BLaER1 (cell line): ENCODE data around the gene SALL1.

Experiments used
- H3K27ac ChIP-seq: shearing (Covaris generic); formaldehyde crosslinking; 2 replicates; pipeline ENCODE4 v1.8.1; 2022
- H3K27me3 ChIP-seq: shearing (Covaris generic); formaldehyde crosslinking; 2 replicates; pipeline ENCODE4 v1.8.1; 2022
- H3K36me3 ChIP-seq: shearing (Covaris generic); formaldehyde crosslinking; 2 replicates; pipeline ENCODE4 v1.8.1; 2022
- H3K4me1 ChIP-seq: shearing (Covaris generic); formaldehyde crosslinking; 2 replicates; pipeline ENCODE4 v1.8.1; 2022
- H3K4me2 ChIP-seq: shearing (Covaris generic); formaldehyde crosslinking; 2 replicates; pipeline ENCODE4 v1.8.1; 2022
- H3K4me3 ChIP-seq: shearing (Covaris generic); formaldehyde crosslinking; 2 replicates; pipeline ENCODE4 v1.8.1; 2022
- H3K9ac ChIP-seq: shearing (Covaris generic); formaldehyde crosslinking; 2 replicates; pipeline ENCODE4 v1.8.1; 2022
- H3K9me3 ChIP-seq: shearing (Covaris generic); formaldehyde crosslinking; 2 replicates; pipeline ENCODE4 v1.8.1; 2022
- H4K20me1 ChIP-seq: shearing (Covaris generic); formaldehyde crosslinking; 2 replicates; pipeline ENCODE4 v1.8.1; 2022
- Cebpa-rat ChIP-seq: shearing (Covaris generic); IDR thresholded peaks from 2 replicates; pipeline ENCODE4 v1.8.1; 2022

Gene SALL1

DNA sequence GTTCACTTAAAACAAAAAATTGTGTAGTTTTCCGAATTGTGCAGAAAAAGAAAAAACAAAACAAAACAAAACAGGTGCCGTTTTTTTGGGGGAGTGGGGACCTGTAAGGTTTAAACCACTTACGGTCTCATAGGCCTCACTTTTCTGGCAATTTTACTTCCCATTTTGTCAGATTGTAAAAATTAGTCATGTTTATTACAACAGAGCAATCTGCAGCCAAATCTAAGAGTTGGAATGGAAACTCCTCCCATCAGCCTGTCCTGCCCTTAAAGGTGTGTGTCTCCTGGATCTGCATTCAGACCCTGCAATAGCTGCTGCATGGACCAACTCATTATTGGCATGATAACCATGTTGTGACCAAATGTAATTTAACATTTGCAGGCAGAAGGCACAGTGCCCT lies 8.2 kb upstream of the SALL1 start:
- H4K20me1 ChIP-seq: peaks cover 27% of the 10 kb centered on the region; the same call in 1 of the 2 replicates
- H3K4me2 ChIP-seq: no peak overlapping the region
- no peak overlapping the region for H3K9ac ChIP-seq
- peaks cover 18% of the 10 kb centered on the region for H3K9me3 ChIP-seq
- H3K4me3 ChIP-seq: no peak overlapping the region
- no peaks in the 10 kb centered on the region for H3K36me3 ChIP-seq
- no peak for TF ChIP-seq Cebpa-rat
- H3K27ac ChIP-seq: no peak overlapping the region
- H3K4me1 ChIP-seq: peaks cover 18% of the 10 kb centered on the region
- H3K27me3 ChIP-seq: peaks cover 42% of the 10 kb centered on the region

DNA sequence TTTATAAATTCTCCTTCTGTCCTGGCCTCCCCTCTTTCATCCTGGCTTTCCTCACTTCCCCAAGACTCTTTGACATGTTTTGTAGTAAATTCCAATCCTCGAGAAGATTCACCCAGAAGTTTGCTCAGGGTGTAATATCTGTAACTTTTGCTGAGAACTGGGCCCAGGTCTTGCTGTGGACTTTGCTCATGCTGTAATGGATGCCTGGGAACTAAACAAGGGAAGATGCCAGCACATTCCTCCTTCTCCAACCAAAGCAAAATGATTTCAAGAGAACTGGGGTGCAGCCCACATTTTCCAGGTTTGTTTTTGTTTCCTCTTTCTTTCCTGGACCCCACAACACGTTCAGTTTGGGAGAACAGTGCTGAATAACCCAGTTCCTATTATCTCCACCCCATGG lies 6.6 kb upstream of the SALL1 start:
- peaks cover 27% of the 10 kb centered on the region; the same call in 1 of the 2 replicates for H4K20me1 ChIP-seq
- no peak for TF ChIP-seq Cebpa-rat
- no peak overlapping the region for H3K4me2 ChIP-seq
- no peaks in the 10 kb centered on the region for H3K36me3 ChIP-seq
- H3K27ac ChIP-seq: no peak overlapping the region
- peaks cover 58% of the 10 kb centered on the region for H3K27me3 ChIP-seq
- peaks cover 34% of the 10 kb centered on the region for H3K9me3 ChIP-seq
- H3K4me3 ChIP-seq: no peak overlapping the region
- H3K4me1 ChIP-seq: peaks cover 18% of the 10 kb centered on the region
- no peak overlapping the region for H3K9ac ChIP-seq

DNA sequence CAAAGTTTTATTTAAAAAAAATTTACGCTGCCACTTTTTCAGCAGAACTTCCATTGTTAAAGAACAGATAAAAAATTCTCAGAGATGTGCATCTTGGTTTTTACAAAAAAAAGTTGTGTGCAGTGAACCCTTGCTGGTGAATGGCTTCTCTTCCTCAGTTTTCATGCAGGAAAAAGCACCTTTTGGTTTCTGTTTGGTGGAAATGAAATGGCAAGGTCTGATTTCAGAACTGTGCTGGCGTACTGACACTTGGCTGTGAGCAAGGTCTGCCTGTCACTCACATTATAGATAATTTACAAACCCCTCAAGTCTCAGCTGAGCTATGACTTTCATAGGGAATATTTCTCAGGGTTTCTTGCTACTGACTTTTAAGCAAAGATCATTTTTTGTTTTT lies 5.7 kb upstream of the SALL1 start:
- peaks cover 34% of the 10 kb centered on the region for H3K9me3 ChIP-seq
- no peak overlapping the region for H3K27ac ChIP-seq
- H3K27me3 ChIP-seq: peaks cover 67% of the 10 kb centered on the region
- H3K36me3 ChIP-seq: no peaks in the 10 kb centered on the region
- peaks cover 15% of the 10 kb centered on the region for H3K4me1 ChIP-seq
- TF ChIP-seq Cebpa-rat: no peak
- H4K20me1 ChIP-seq: peaks cover 27% of the 10 kb centered on the region; the same call in 1 of the 2 replicates
- H3K4me2 ChIP-seq: no peak overlapping the region
- no peak overlapping the region for H3K4me3 ChIP-seq
- H3K9ac ChIP-seq: no peak overlapping the region

DNA sequence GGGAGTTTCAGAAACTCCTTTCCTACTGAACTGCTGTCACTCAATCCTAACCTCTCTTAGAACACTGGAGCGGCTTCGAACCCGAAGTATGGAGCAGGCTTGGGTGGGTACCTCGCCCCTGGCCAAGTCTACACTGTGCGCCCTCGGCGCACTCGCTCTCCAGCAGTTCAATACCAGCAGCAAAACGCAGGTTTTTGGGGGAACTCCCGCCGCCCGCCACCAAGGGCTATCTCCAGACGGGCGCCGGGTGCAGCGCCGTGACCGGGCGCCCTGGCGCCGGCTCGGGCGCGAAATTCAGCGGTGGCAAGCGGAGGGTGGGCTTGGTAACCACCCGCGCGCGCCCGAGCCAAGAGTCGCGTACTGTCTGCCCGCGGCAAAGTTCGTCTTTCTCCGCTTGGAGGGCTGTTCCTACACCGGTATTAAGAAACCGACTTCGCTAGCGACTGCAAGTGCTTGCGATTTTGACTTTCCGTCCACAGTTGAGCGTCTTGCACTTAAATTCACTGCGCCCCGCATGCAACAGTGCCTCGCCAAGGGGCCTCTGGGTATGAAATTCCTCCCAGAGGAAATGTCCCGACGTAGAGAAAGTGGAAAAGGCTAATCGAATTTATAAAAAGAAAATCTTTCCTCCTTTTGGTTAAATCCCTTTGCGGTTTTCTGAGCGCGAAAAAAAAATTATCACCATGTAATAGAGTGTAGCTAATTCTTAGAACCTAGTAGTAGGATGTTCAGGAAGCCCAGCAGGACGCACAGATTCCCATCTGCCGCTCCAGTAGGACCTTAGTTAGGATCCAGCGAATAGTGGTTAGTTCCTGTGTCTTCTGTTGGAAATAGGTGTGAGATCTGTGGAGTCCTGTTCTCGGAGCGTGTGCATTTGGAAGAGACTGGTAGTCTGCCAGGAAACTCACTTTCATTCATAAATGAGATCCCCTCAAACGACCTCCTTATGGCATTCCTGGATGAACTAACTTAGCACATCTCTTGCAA lies 5.0 kb upstream of the SALL1 start:
- TF ChIP-seq Cebpa-rat: no peak
- no peak overlapping the region for H3K27ac ChIP-seq
- no peak overlapping the region; the same call in 1 of the 2 replicates for H3K4me3 ChIP-seq
- peaks cover 10% of the 10 kb centered on the region; the same call in 1 of the 2 replicates for H3K4me1 ChIP-seq
- H3K36me3 ChIP-seq: no peaks in the 10 kb centered on the region
- H4K20me1 ChIP-seq: peaks cover 27% of the 10 kb centered on the region; the same call in 1 of the 2 replicates
- peaks cover 34% of the 10 kb centered on the region for H3K9me3 ChIP-seq
- no peak overlapping the region for H3K4me2 ChIP-seq
- peaks cover 74% of the 10 kb centered on the region for H3K27me3 ChIP-seq
- no peak overlapping the region for H3K9ac ChIP-seq

DNA sequence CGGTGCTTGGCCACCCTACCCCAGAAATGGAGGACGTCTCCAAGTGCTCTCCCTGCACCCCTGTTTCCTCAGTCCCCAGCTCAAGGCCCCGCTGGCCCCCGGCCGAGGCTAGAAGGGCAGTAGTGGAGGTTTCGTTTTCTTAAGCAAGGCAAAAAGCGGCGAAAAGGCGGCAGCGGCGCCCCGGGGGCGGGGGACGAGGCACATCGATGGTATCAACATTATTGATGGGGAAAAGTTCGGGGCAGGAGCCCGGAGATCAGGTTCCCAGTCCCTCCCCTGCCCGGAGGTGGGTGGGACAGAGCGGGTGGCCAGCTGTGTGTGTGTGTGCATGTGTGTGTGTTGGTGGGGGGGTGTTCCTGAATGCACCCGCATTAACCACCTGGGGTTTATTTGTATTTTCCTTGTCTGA lies 4.1 kb upstream of the SALL1 start:
- Histone ChIP-seq H3K4me2 (peak overlapping the region; percentile 37; the same call in 1 of the 2 replicates), H4K20me1 (peaks cover 36% of the 10 kb centered on the region), H3K9ac (no peak overlapping the region), H3K36me3 (no peaks in the 10 kb centered on the region), H3K9me3 (peaks cover 34% of the 10 kb centered on the region), H3K4me3 (peak overlapping the region; percentile 44), H3K27ac (no peak overlapping the region), H3K4me1 (peaks cover 19% of the 10 kb centered on the region), H3K27me3 (peaks cover 83% of the 10 kb centered on the region)
- TF ChIP-seq Cebpa-rat: no peak

DNA sequence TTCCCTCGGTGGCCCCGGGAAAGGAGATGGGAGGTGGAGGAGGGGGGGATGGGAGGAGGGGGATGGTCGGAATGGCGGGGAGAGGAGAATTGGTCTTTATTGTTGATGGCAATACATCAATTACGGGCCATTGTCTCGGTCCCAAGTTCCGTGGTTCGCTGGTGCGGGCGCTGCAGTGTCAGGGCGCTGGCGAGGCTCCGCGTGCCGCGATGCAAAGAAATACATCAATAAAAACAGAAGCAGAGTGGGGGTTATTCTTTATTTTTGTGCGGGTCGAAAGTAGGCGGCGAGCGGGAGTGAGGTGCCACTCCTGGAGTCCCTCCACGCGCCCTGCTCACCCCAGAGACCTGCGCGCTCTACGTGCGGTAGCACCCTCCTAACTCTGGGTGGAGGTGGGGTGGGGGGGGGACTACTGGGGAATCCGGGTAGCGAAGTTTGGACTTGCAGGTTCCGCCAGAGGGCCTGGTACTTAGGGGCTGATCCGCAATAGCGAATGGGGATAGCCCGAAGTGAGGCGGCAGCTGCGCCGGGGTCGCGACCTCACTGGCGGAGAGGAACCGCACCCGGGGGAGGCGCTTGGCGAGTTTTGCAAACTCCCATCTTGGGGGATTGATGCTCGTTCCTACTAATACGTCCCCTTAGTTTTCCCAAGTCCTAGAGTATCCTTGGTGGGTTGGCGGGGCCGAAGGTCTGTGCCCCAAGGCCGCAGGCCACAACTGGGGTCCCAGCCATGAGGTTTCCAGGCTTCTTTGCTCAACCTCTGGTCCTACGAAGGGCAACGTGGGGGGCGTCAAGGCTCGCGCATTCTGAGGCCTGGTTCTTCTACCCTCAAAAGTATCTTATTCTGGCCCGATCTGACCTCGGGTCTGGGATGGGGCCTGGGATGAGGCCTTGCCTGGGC lies 3.5 kb upstream of the SALL1 start:
- Histone ChIP-seq H3K27ac (no peak overlapping the region), H3K9me3 (peaks cover 34% of the 10 kb centered on the region), H4K20me1 (peaks cover 42% of the 10 kb centered on the region), H3K36me3 (no peaks in the 10 kb centered on the region), H3K9ac (no peak overlapping the region), H3K4me2 (peak overlapping the region; percentile 37; the same call in 1 of the 2 replicates), H3K27me3 (peaks cover 90% of the 10 kb centered on the region), H3K4me3 (peak overlapping the region; percentile 44), H3K4me1 (peaks cover 23% of the 10 kb centered on the region)
- TF ChIP-seq Cebpa-rat: no peak

DNA sequence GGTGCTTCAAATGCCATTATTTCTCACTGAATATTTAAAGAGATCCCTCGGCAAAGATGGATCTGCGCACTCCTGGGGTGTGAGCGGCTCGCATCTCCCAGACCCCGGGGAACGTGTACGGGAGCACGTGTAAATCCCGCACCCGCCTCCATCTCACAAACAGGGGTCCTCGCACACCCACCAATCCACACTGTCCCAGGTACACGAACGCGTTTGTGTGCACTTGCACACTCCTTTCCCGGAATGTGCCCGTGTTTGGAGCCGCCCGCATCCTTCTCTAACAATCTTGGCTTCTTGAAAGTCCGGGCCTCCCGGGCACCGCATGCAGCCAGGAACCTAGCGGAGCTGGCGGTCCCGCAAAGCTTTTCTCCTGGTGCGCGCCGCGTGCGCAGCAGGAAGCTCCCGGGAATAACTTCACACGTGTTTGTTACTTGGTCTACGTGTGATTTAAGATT lies 2.5 kb upstream of the SALL1 start:
- no peaks in the 10 kb centered on the region for H3K36me3 ChIP-seq
- H3K27ac ChIP-seq: no peak overlapping the region
- H3K27me3 ChIP-seq: peaks cover 99% of the 10 kb centered on the region
- no peak for TF ChIP-seq Cebpa-rat
- H3K4me2 ChIP-seq: no peak overlapping the region
- H3K9me3 ChIP-seq: peaks cover 34% of the 10 kb centered on the region
- H3K4me1 ChIP-seq: peaks cover 23% of the 10 kb centered on the region
- H4K20me1 ChIP-seq: peaks cover 50% of the 10 kb centered on the region
- no peak overlapping the region for H3K9ac ChIP-seq
- H3K4me3 ChIP-seq: peak overlapping the region; percentile 76; the same call in 1 of the 2 replicates

DNA sequence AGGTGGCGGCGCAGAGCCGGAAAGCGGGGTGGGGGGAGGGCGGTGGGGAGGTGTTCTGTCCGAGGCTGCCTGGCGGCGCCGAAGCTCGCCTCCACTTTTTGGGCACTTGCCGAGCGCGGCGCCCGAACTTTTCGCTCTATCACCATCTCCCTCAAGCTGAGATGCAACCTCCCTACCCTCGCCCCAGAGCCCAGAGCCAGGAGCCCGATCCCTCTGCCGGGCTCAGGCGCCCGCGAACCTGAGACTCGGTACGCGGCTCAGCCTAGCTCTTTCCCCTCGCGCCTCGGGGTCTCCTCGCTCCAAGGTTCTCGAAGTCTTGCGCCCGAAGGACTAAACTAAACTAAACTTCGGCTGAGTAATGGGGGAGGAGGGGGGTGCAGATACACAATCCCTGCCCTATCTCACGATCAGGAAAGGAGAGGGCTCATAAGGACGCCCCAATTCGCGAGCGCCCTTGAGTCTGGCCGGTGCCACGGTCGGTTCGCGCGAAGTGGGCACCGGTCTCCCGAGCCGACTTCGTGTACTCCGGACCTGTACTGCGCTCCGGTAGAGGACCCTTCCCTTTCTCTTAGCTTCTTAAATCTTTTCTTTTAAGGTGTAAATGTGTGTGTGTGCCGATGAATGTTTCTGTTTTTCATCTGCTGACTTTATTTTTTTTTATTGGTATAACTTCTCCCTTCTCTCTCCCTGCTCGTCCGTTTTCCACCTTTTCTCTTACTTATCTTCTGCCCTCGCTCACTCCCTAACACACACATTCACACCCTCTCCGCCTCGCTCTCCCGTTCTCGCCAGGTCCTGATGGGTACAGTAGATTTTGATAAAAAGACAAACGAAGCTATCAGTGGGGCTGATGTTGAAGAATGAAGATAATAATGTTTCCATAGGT lies 1.9 kb upstream of the SALL1 start:
- peak overlapping the region; percentile 76 for H3K4me3 ChIP-seq
- H3K9me3 ChIP-seq: peaks cover 34% of the 10 kb centered on the region
- H3K4me2 ChIP-seq: peak overlapping the region; percentile 99
- no peaks in the 10 kb centered on the region for H3K36me3 ChIP-seq
- H3K27ac ChIP-seq: no peak overlapping the region
- H3K27me3 ChIP-seq: peaks cover 100% of the 10 kb centered on the region
- H4K20me1 ChIP-seq: peaks cover 50% of the 10 kb centered on the region
- H3K4me1 ChIP-seq: peaks cover 23% of the 10 kb centered on the region
- peak overlapping the region; percentile 62; the same call in 1 of the 2 replicates for H3K9ac ChIP-seq
- TF ChIP-seq Cebpa-rat: no peak
